K562 (cell line): ENCODE data around the gene GRAMD2A. TPM values are rescaled to one million over a fixed set of nuclear protein-coding genes. Genes with fewer than 3 reads are reported as not detected.

ENCODE experiments used
- EGR1 ChIP-seq: fragments of 450-650 bp; conservative IDR thresholded peaks from 2 replicates; pipeline ENCODE4 v1.6.1; 2017; ENCODE audit warnings: mild to moderate bottlenecking
- JUN ChIP-seq, 2 experiments: sonication (generic) in 1 of 2; formaldehyde crosslinking in 1 of 2; IDR thresholded peaks; 2 replicates each; pipeline versions ENCODE4 v1.6.1 to v1.8.0; 2012 to 2022; ENCODE audit warnings: borderline replicate concordance in 2 of 2, mild to moderate bottlenecking in 2 of 2, improper control_type of control experiment in 1 of 2, low read depth in 1 of 2, low read length in 1 of 2, missing genetic modification reagents in 1 of 2
- MGA ChIP-seq: fragments of 450-650 bp; IDR thresholded peaks from 2 replicates; pipeline ENCODE4 v1.6.1; 2016; ENCODE audit warnings: mild to moderate bottlenecking, moderate library complexity
- PCBP1 ChIP-seq: fragments of 200-400 bp; formaldehyde crosslinking; IDR thresholded peaks from 2 replicates; pipeline ENCODE4 v1.6.1; 2018; ENCODE audit warnings: mild to moderate bottlenecking, low read depth, low read length; ENCODE audit not compliant: poor library complexity, severe bottlenecking
- POLR2B ChIP-seq: fragments of 450-650 bp; IDR thresholded peaks from 2 replicates; pipeline ENCODE4 v1.6.1; 2018; ENCODE audit warnings: low read depth; ENCODE audit not compliant: partially characterized antibody
- RCOR1 ChIP-seq, 2 experiments: IDR thresholded peaks; 2 replicates each; pipeline ENCODE4 v1.6.1; 2012; ENCODE audit warnings: low read depth in 2 of 2, low read length in 2 of 2, borderline replicate concordance in 1 of 2, improper control_type of control experiment in 1 of 2
- RNF219 ChIP-seq: fragments of 250-450 bp; sonication (Bioruptor Pico); IDR thresholded peaks from 2 replicates; pipeline ENCODE4 v1.5.0; 2022; ENCODE audit warnings: mild to moderate bottlenecking
- SAP30 ChIP-seq: fragments of 200-600 bp; sonication (generic); IDR thresholded peaks from 2 replicates; pipeline ENCODE4 v1.6.1; 2012; ENCODE audit warnings: borderline replicate concordance, low read depth, mild to moderate bottlenecking, moderate library complexity, low read length, control low read depth, inconsistent platforms; ENCODE audit not compliant: insufficient read depth, poor library complexity, severe bottlenecking
- SP1 ChIP-seq: sonication (generic); formaldehyde crosslinking; IDR thresholded peaks from 2 replicates; pipeline ENCODE4 v1.8.1; 2022; ENCODE audit warnings: mild to moderate bottlenecking, missing genetic modification reagents
- TAF9B ChIP-seq: fragments of 450-650 bp; IDR thresholded peaks from 2 replicates; pipeline ENCODE4 v1.6.1; 2018; ENCODE audit warnings: mild to moderate bottlenecking; ENCODE audit not compliant: partially characterized antibody
- TBP ChIP-seq: optimal IDR thresholded peaks from 2 replicates; pipeline ENCODE3; 2011; ENCODE audit warnings: low read depth, low read length, improper control_type of control experiment
- ZNF766 ChIP-seq: fragments of 200-800 bp; sonication (Bioruptor generic); conservative IDR thresholded peaks from 2 replicates; pipeline ENCODE4 v1.6.1; 2016; ENCODE audit warnings: missing genetic modification characterization, missing compliant biosample characterization
- polyA plus RNA-seq, 8 experiments: library from polyadenylated mRNA; depleted of rRNA in 4 of 8; stranded (reverse) in 5 of 8; unstranded in 3 of 8; fragments of >200 nt; fragmentation: Nextera tagmentation in 2 of 8; fragmentation: Illumina TruSeq in 1 of 8; extraction: Ambion mirVana in 2 of 8; extraction: Trizol in 1 of 8; gene quantifications; 2 replicates each; pipeline versions ENCODE4 v1.2.1 to v1.2.3, GENCODE V29; 2011 to 2014; ENCODE audit warnings: inconsistent platforms in 1 of 8, missing spikeins in 1 of 8
- total RNA-seq, 7 experiments: library from RNA; depleted of rRNA in 6 of 7; stranded (reverse); fragments of >200 nt in 6 of 7; fragmentation: Illumina TruSeq in 2 of 7; extraction: Trizol in 2 of 7; gene quantifications; 2 replicates each; pipeline versions ENCODE4 v1.2.1 to v1.2.3, GENCODE V29; 2011 to 2021; ENCODE audit warnings: low replicate concordance in 1 of 7

Gene GRAMD2A
- total and polyA plus RNA-seq, 9 of the 15 experiments (the other 6 are each of a cell fraction or from before 2014, with no cell fraction given): 0.08 to 0.22 TPM; not detected in 7

DNA sequence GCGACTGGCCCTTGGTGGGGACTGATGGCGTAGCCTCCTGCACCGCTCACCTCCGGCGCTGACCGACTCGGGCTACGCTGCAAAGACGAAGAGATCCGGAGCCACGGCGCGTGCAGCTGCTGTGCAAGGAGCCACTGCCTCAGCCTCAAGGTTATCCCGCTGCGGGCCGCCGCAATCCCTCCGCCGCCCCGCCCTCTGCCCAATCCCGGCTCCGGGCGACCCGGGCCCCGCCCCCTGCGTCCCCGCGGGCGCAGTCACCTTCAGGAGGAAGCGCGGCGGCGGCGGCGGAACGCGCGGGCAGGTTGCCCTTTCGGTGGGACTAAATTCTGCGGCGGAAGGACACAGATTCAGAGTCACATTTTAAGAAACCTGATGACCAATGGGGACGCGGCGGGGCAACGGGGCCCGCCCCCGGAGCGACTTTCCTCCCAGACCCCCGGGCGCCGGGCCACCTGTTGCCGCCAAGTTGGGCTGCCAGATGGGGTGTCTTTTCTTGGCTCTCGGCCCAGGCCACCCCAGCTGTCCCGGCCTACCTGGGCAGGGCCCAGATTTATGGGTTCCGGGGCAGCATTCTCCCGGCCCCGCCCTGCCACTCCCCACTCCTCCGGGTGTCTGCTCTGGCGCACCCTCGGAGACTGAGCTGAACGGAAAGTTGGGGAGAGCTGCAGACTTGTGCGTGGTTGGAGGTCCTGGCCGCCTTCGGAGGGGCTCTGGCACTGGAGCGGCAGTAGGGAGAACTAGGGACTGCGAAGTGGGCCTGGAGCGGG, 33.7 kb upstream of the GRAMD2A start, which contains the start of gene PKM (continued):
- TF ChIP-seq MGA: peak; percentile 39; the same call in 1 of the 2 replicates
- TF ChIP-seq PCBP1: peak; percentile 100
- TF ChIP-seq JUN (IDR thresholded peaks at IDR 0.05; ENCODE audit: borderline replicate concordance, low read depth, low read length): no peak
- no peak for TF ChIP-seq JUN (CRISPR knock-in tag; IDR thresholded peaks at IDR 0.05; ENCODE audit: borderline replicate concordance)
- peak; percentile 86 for TF ChIP-seq SAP30
- TF ChIP-seq RCOR1 (IDR thresholded peaks at IDR 0.05; ENCODE audit: borderline replicate concordance in 1 of 2, low read depth in 2 of 2, low read length in 2 of 2): peak in 1 of 2 experiments; percentile 79; a peak in 1 of 4 replicates
- TF ChIP-seq RNF219: no peak
- peak; percentile 89 for TF ChIP-seq SP1 (CRISPR knock-in tag)
- TF ChIP-seq POLR2B: peak; percentile 72
- TF ChIP-seq TAF9B: peak; percentile 63
- 0 out of 2 replicates have a peak, but pooled peaks have one; percentile 27 for TF ChIP-seq ZNF766 (CRISPR knock-in tag)
- peak; percentile 47 for TF ChIP-seq EGR1
- TF ChIP-seq TBP: peak; percentile 96
